ENCODE results near the gene CHTF18.

DNA sequence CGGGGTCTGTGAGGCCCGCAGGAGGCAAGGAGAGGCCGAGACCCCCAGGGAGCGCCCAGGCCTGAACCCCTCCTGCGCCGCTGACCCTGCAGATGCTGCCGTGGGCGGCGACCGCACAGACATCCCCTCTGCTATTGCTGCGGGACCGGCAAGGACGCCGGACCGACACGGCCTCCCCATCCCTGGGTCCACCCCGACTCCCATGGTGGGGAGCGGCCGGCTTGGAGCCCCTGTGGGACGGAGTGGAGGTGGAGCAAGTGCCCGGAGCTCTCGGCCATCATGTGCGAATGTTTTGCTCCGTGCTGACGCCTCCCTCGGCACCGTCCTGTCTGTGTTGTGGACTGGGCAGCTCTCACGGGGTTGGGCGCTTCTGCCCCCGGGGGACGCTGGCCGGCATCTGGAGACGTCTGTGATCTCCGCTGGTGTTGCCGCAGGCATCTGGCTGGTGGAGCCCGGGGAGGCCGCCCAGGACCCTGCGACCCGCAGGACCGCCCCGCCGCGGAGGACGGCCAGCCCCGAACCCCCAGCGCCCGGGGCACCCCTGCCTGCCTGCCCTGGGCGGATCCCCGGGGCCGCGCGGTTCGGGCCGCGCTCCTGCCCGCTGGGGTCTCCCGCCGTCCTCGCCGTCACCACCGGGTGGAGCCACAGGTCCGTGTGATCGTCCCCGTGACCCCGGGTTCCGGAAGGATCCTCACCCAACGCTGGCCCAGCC is 24.9 kb downstream of the CHTF18 start:
- TF ChIP-seq TAF1 (IDR thresholded peaks at IDR 0.05; ENCODE audit: low read depth, low read length), result no peak
- no peak for TF ChIP-seq POLR2A (IDR thresholded peaks at IDR 0.05; ENCODE audit: low read depth, low read length)
- no peak for TF ChIP-seq POLR2AphosphoS5 (IDR thresholded peaks at IDR 0.05; ENCODE audit: low read depth, low read length)
- no peak for TF ChIP-seq SPI1 (IDR thresholded peaks at IDR 0.05; ENCODE audit: low read depth, low read length)
- TF ChIP-seq PAX5 (IDR thresholded peaks at IDR 0.05; ENCODE audit: insufficient read depth, low read length, severe bottlenecking), result no peak
- no peak for TF ChIP-seq POU2F2 (IDR thresholded peaks at IDR 0.05; ENCODE audit: low read depth, low read length)

Measured in GM12891 (cell line).